Thymus (tissue), 11 donors: Measurements from ENCODE around the gene KRCC1. TPM values are rescaled to one million over a fixed set of nuclear protein-coding genes. Genes with fewer than 3 reads are reported as not detected.

Source experiments
- DNase-seq, 9 donors: peaks; one replicate each; pipeline ENCODE4 v3.0.0-alpha.2; 2013; ENCODE audit warnings: low spot score in 9 of 9, low read depth in 6 of 9, missing footprints in 1 of 9
- H3K27ac ChIP-seq, 2 donors: one replicate each; pipeline ENCODE4 v1.5.1; 2013; ENCODE audit warnings: control low read depth in 1 of 2, low read depth in 1 of 2, low read length in 1 of 2, mild to moderate bottlenecking in 1 of 2, moderate library complexity in 1 of 2
- H3K27me3 ChIP-seq, 2 donors: one replicate each; pipeline ENCODE4 v1.5.1; 2013; ENCODE audit warnings: low read length in 1 of 2; ENCODE audit not compliant: control insufficient read depth in 2 of 2, insufficient read depth in 1 of 2
- H3K36me3 ChIP-seq, 2 donors: one replicate each; pipeline ENCODE4 v1.5.1; 2013; ENCODE audit warnings: low read length in 1 of 2, mild to moderate bottlenecking in 1 of 2, moderate library complexity in 1 of 2; ENCODE audit not compliant: control insufficient read depth in 2 of 2, insufficient read depth in 2 of 2
- H3K4me1 ChIP-seq, 2 donors: one replicate each; pipeline ENCODE4 v1.5.1; 2013; ENCODE audit warnings: low read length in 2 of 2; ENCODE audit not compliant: control insufficient read depth in 2 of 2, insufficient read depth in 2 of 2
- H3K4me3 ChIP-seq, 2 donors: one replicate each; pipeline ENCODE4 v1.5.1; 2013; ENCODE audit warnings: low read length in 2 of 2, control low read depth in 1 of 2, mild to moderate bottlenecking in 1 of 2
- H3K9me3 ChIP-seq, 2 donors: one replicate each; pipeline ENCODE4 v1.5.1; 2013; ENCODE audit warnings: low read length in 1 of 2, mild to moderate bottlenecking in 1 of 2; ENCODE audit not compliant: control insufficient read depth in 2 of 2, insufficient read depth in 1 of 2
- WGBS: extraction: QIAGEN DNeasy Blood & Tissue Kit; methylation state at CpG from one replicate; pipeline ENCODE4 v1.1.7; 2013; 5-methylcytosine and 5-hydroxymethylcytosine counted together
- polyA plus RNA-seq: library from polyadenylated mRNA; stranded (reverse); fragments of 200-250 nt; gene quantifications from one replicate; pipeline ENCODE4 v1.2.3, GENCODE V29; 2013
- total RNA-seq: library from RNA; stranded (reverse); fragments of 120-200 nt; gene quantifications from one replicate; pipeline ENCODE4 v1.2.4, GENCODE V29; 2013
- donor health status: healthy.

The KRCC1 gene
- total and polyA plus RNA-seq, 2 donors, result 42.3 to 57.2 TPM

DNA sequence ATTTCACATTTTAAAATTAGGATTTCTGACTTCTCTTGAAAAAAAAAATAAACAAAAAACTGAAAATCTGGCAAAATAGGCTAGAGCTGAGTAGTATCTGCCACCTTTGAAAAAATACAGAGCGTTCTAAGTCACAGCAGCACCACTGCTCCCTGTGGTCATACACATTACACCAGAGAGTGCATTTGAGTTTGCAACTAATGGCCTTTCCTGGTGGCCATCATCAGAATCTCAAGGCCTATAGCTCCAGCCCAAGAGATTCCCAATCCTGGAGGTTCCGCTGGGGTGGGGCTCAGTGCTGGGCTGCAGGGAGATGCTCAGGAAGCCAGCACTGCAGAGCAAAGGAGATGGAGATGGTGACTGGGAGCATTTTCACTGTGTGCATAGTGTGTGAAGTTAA is 29.5 kb upstream of the KRCC1 start:
- H3K36me3 ChIP-seq, result no peaks in the 10 kb centered on the region
- peaks cover 0 to 2% of the 10 kb centered on the region in 2 donors for H3K27me3 ChIP-seq
- no peak overlapping the region for H3K27ac ChIP-seq
- H3K4me1 ChIP-seq, result no peaks in the 10 kb centered on the region
- WGBS, result 96% methylated on average over 2 of the region's 2 CpGs
- DNase-seq, result no peak
- H3K4me3 ChIP-seq, result no peak overlapping the region
- no peaks in the 10 kb centered on the region for H3K9me3 ChIP-seq

DNA sequence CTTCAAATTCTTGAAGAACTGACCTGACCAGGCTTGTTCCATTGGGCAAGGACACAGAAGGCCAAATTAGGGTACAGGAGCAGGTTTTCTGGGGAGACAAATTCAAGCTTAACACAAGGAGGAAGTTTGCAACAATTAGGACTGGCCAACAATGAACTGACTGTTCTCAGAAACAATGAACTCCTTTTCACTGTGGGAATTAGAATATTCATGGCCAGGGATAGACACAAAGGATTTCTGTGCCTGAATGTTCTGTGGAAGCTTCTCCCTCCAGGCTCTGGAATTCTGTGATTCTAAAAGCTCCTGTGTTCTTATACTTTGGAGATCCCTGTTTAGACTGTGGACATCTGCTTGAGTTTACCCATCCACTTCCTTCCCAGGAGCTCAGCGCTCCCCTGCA is 27.2 kb upstream of the KRCC1 start:
- no peak overlapping the region for H3K4me3 ChIP-seq
- H3K36me3 ChIP-seq, result no peaks in the 10 kb centered on the region
- H3K4me1 ChIP-seq, result no peaks in the 10 kb centered on the region
- H3K27ac ChIP-seq, result no peak overlapping the region
- no peak for DNase-seq
- 96% methylated on average over 1 of the region's 1 CpG for WGBS
- H3K27me3 ChIP-seq, result peaks cover 0 to 2% of the 10 kb centered on the region in 2 donors
- no peaks in the 10 kb centered on the region for H3K9me3 ChIP-seq

DNA sequence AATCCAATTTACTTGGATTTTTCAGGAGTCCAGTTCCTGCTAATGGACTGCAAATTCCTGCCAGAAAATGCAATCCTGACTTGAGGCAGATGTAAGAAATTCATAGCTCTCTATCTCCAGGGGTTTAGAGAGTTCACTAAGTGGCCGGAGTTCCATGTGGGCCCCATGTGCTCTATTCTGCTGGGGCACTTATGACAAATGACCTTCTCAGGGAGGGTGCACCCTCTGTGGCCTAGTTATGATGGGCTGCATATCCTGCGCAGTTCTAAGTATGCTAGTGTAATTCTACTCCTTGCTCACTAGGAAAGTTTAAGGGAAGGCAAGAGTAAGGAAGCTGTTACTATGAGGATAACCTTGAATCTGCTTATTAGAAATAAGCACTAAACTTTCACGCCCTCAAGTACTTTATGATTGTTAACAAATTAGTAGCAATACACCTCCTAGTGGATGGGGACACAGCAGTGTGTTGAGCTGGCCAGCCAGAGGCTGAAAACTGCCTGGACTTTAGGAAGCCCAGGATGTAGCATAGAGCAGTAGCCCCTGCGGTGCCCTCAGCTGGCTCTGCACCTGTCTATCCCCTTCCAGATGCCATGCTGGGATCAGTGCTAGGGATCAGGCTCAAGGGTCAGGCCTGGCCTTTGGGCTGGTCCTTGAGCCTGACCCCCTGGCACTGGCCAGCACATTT is 26.5 kb upstream of the KRCC1 start:
- WGBS, result 98% methylated on average over 4 of the region's 4 CpGs
- Histone ChIP-seq H3K4me3 (no peak overlapping the region), H3K27ac (no peak overlapping the region), H3K4me1 (no peaks in the 10 kb centered on the region), H3K27me3 (peaks cover 0 to 2% of the 10 kb centered on the region in 2 donors), H3K9me3 (no peaks in the 10 kb centered on the region), H3K36me3 (no peaks in the 10 kb centered on the region)
- DNase-seq, result no peak

DNA sequence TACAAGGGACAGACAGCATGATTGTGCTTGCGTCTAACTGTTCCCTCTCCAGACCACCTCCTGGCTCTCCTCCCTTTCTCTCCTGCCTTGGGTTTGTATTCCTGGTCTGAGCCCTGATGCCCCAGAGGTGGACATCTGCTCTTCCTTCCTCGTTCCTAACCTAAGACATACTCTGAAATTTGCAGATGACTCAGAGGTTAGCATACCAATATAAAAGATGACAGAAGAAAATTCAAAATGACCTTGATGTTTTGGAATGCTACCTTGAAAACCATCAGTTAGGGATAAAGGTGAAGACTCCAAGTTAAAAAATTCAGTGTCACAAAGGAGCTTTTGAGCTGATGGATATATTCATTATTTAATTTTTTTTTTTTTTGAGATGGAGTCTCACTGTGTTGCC is 25.0 kb upstream of the KRCC1 start:
- Histone ChIP-seq H3K4me1 (no peaks in the 10 kb centered on the region), H3K9me3 (no peaks in the 10 kb centered on the region), H3K27ac (no peak overlapping the region), H3K4me3 (no peak overlapping the region), H3K36me3 (no peaks in the 10 kb centered on the region), H3K27me3 (peaks cover 0 to 2% of the 10 kb centered on the region in 2 donors)
- no peak for DNase-seq
- 91% methylated on average over 2 of the region's 2 CpGs for WGBS

DNA sequence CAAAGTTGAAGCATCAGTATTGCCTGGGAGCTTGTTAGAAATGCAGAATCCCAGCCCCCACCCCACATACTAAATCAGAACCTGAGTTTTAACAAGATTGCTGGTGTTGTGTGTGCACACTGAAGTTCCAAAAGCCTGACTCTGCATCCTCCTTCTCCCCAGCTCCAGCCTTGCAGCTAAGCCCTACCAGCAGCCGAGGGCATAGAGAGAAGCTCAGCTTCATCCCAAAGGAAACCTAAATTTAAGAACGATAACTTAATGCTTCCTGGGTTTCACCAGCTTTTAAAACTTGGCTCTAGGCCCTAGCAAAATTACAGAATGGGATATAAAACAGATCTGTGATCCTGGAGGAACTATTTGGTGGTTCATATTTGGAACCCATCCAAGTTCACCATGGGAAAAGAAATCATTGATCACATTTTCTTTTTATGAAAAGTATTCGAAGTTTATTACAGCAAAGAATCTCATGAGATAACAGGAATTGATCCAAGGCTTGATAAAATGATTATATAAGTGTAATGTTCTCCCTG is 23.1 kb upstream of the KRCC1 start:
- H3K4me3 ChIP-seq, result no peak overlapping the region

DNA sequence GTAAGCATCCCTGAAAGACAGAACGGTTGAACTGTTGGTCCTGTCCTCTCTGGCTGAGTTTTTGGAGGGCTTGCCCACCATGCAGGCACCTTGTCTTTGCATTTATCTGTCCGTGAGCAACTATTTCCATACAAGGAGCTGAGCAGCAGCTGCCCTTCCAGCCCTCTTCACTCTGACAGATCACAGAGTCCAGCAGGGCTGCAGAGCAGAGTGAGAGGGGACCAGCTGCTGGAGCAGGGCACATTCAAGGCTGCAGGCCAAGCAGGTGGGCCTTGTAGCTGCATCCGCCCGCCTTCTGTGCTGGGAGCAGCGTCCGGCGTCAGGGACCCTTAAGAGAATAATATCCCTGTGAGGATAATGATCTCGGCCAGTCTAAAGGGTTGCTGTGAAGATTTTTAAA is 21.5 kb upstream of the KRCC1 start:
- H3K27me3 ChIP-seq, result peaks cover 0 to 2% of the 10 kb centered on the region in 2 donors
- H3K4me1 ChIP-seq, result no peaks in the 10 kb centered on the region
- no peak overlapping the region for H3K4me3 ChIP-seq
- no peak for DNase-seq
- H3K36me3 ChIP-seq, result no peaks in the 10 kb centered on the region
- 97% methylated on average over 8 of the region's 8 CpGs for WGBS
- no peaks in the 10 kb centered on the region for H3K9me3 ChIP-seq
- no peak overlapping the region for H3K27ac ChIP-seq

More for the DNA sequence above, 23.1 kb upstream of the KRCC1 start:
- H3K4me1 ChIP-seq, result no peaks in the 10 kb centered on the region
- H3K27ac ChIP-seq, result no peak overlapping the region
- DNase-seq, result no peak
- no peaks in the 10 kb centered on the region for H3K36me3 ChIP-seq
- peaks cover 0 to 4% of the 10 kb centered on the region in 2 donors for H3K27me3 ChIP-seq
- H3K9me3 ChIP-seq, result no peaks in the 10 kb centered on the region
- 92% methylated on average over 3 of the region's 3 CpGs for WGBS

DNA sequence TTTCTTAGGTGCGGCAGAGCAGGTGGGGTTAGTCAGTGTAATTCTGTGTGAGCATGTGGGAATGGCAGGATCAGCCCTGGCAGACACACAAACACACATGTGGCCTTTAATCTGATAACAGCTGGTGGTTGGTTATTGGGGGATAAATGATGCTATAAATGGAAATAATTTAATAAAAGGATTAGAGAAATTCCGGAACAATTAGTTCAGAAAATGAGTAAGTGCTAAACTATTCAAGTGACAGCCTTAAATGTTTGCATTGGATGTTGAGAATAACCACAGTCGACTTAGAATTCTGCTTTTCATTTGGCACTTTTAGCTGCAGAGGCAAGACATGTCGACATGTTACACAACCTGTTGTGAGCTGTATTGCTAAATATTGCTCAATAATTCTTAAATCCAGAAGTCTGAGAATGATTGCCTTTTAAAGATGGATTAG is 19.3 kb upstream of the KRCC1 start:
- Histone ChIP-seq H3K4me3 (no peak overlapping the region), H3K36me3 (no peaks in the 10 kb centered on the region), H3K27ac (no peak overlapping the region), H3K9me3 (no peaks in the 10 kb centered on the region), H3K27me3 (peaks cover 0 to 2% of the 10 kb centered on the region in 2 donors), H3K4me1 (no peaks in the 10 kb centered on the region)
- no peak for DNase-seq
- WGBS, result 94% methylated on average over 4 of the region's 4 CpGs

DNA sequence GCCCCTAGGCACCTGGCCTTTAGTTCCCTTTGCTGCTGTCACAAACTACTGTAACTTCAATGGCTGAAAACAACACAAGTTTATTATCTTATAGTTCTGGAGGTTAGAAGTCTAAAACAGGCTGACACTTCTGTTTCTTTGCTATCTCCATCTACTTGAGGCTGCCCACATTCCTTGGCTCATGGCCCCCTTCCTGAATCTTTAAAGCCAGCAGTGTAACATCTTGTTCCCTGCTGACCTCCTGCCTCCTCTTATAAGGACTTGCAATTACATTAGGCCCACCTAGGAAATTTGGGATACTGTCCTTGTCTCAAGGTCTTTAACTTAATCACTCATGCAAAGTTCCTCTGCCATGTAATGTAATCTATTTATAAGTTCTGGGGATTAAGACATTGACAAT is 18.6 kb upstream of the KRCC1 start:
- H3K27ac ChIP-seq, result no peak overlapping the region
- DNase-seq, result no peak

DNA sequence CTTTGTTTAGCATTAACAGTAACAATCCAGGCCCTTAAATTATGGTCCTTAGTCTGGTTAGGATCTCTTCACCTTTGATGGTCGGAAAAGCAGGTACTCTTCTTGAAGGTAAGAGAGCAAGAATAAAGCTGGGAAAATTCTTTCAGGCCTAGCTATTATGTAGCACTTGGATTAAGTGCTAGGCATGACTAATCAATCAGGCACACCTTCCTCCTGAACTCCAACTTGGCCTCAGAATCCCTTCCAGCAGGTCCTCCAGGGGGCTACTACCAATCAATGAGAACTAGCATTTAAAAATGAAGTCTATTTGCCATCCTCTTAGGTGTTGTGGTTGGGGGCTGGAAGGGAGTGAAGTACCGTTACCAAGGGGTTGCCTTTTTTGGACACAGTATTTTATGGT is 15.8 kb upstream of the KRCC1 start:
- H3K4me1 ChIP-seq, result no peaks in the 10 kb centered on the region
- no peaks in the 10 kb centered on the region for H3K36me3 ChIP-seq
- DNase-seq, result no peak
- WGBS, result 95% methylated on average over 2 of the region's 2 CpGs
- H3K4me3 ChIP-seq, result no peak overlapping the region
- no peak overlapping the region for H3K27ac ChIP-seq
- peaks cover 0 to 2% of the 10 kb centered on the region in 2 donors for H3K27me3 ChIP-seq
- H3K9me3 ChIP-seq, result no peaks in the 10 kb centered on the region

More for the DNA sequence above, 18.6 kb upstream of the KRCC1 start:
- Histone ChIP-seq H3K36me3 (no peaks in the 10 kb centered on the region), H3K4me3 (no peak overlapping the region), H3K27me3 (peaks cover 0 to 2% of the 10 kb centered on the region in 2 donors), H3K9me3 (no peaks in the 10 kb centered on the region), H3K4me1 (no peaks in the 10 kb centered on the region)
